ENCODE data around the gene NKX2-4.

DNA sequence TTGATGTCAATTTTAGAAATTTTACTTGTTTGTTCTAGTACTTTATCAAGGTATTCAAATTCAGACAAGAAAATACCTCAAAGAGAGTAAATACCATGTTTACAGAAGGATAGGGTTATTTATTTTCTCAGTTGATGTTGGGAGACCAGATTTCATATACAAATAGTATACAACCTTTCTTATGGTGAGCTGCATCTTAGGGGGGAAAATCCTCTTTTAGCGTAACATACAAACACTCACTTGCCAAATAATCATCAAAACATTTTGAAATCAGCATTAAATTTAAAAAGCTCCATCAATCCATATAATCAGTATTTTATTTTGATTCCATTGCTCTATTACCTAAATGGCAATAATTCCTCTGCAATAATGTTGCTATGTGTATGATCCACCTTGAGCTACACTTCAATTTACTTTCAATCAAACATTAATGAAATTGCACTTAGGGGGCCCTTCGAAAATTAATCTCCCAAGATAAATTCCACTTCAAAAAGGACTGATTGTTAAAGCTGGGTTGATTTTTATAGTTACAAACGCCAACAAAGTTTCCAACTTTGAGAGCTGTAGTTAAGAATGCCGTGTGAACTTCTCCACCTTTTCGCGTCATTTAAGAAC, 2.2 kb downstream of the NKX2-4 start:
- TF ChIP-seq, protein P1, sequence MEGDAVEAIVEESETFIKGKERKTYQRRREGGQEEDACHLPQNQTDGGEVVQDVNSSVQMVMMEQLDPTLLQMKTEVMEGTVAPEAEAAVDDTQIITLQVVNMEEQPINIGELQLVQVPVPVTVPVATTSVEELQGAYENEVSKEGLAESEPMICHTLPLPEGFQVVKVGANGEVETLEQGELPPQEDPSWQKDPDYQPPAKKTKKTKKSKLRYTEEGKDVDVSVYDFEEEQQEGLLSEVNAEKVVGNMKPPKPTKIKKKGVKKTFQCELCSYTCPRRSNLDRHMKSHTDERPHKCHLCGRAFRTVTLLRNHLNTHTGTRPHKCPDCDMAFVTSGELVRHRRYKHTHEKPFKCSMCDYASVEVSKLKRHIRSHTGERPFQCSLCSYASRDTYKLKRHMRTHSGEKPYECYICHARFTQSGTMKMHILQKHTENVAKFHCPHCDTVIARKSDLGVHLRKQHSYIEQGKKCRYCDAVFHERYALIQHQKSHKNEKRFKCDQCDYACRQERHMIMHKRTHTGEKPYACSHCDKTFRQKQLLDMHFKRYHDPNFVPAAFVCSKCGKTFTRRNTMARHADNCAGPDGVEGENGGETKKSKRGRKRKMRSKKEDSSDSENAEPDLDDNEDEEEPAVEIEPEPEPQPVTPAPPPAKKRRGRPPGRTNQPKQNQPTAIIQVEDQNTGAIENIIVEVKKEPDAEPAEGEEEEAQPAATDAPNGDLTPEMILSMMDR (IDR thresholded peaks at IDR 0.05), result no peak
- TF ChIP-seq POLR2A (IDR thresholded peaks at IDR 0.05), result no peak
